Testis (tissue), 2 donors: Measurements from ENCODE around the gene NEK8.

ENCODE experiments used
- POLR2A ChIP-seq: fragments of 450-650 bp; IDR thresholded peaks from one replicate; pipeline ENCODE4 v1.6.1; 2017; ENCODE audit warnings: antibody characterized with exemption, mild to moderate bottlenecking, moderate library complexity
- TF ChIP-seq, protein P1 (sequence below), 3 experiments: fragments of 450-650 bp in 2 of 3; fragments of 200-600 bp in 1 of 3; sonication (generic) in 1 of 3; IDR thresholded peaks; one replicate each; pipeline ENCODE4 v1.5.1; 2016 to 2019; ENCODE audit warnings: antibody characterized with exemption in 3 of 3, mild to moderate bottlenecking in 2 of 3, moderate library complexity in 1 of 3

- TF ChIP-seq POLR2A, result no peak
- TF ChIP-seq, protein P1, sequence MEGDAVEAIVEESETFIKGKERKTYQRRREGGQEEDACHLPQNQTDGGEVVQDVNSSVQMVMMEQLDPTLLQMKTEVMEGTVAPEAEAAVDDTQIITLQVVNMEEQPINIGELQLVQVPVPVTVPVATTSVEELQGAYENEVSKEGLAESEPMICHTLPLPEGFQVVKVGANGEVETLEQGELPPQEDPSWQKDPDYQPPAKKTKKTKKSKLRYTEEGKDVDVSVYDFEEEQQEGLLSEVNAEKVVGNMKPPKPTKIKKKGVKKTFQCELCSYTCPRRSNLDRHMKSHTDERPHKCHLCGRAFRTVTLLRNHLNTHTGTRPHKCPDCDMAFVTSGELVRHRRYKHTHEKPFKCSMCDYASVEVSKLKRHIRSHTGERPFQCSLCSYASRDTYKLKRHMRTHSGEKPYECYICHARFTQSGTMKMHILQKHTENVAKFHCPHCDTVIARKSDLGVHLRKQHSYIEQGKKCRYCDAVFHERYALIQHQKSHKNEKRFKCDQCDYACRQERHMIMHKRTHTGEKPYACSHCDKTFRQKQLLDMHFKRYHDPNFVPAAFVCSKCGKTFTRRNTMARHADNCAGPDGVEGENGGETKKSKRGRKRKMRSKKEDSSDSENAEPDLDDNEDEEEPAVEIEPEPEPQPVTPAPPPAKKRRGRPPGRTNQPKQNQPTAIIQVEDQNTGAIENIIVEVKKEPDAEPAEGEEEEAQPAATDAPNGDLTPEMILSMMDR (IDR thresholded peaks at IDR 0.05), result no peak
Observed at GRCh38 chr17:28716740-28717577, 11.6 kb upstream of the NEK8 start.
